DMS 273 treated with DMSO at 0.1 percent for 48 hours (cell line): ENCODE results near the gene PLA2R1.
"Not testable (repeated sequence)": the region's sequence is repeated elsewhere in the genome, so short reads cannot be mapped to it uniquely, and the experiment has no call there.

Experiments
- DNase-seq: peaks from one replicate; lab custom pipeline; 2025; lab: John Stamatoyannopoulos, UW

The PLA2R1 gene

GRCh38 chr2:159982270-159982669 is 80.1 kb downstream of the PLA2R1 start:
- DNase-seq = no peak

GRCh38 chr2:159976527-159977160 is 85.8 kb downstream of the PLA2R1 start:
- no peak for DNase-seq

GRCh38 chr2:159973325-159973724 is 89.1 kb downstream of the PLA2R1 start:
- no peak for DNase-seq

- no peak for DNase-seq
Measured at GRCh38 chr2:159971365-159972152, 90.9 kb downstream of the PLA2R1 start.

- not testable (repeated sequence) for DNase-seq
Measured at GRCh38 chr2:159970548-159970947, 91.9 kb downstream of the PLA2R1 start.

- DNase-seq = peak; percentile 2
Measured at GRCh38 chr2:159968279-159968900, 94.0 kb downstream of the PLA2R1 start.

- DNase-seq = no peak
Measured at GRCh38 chr2:159963700-159964099, 98.7 kb downstream of the PLA2R1 start.

- not testable (repeated sequence) for DNase-seq
Measured at GRCh38 chr2:159962513-159962912, 99.9 kb downstream of the PLA2R1 start.

- DNase-seq = no peak
Measured at GRCh38 chr2:159961451-159961850, 101.0 kb downstream of the PLA2R1 start.

GRCh38 chr2:159961037-159961436 is 101.4 kb downstream of the PLA2R1 start:
- DNase-seq = no peak

- no peak for DNase-seq
Measured at GRCh38 chr2:159960414-159960813, 102.0 kb downstream of the PLA2R1 start.

GRCh38 chr2:159959136-159959535 is 103.3 kb downstream of the PLA2R1 start:
- DNase-seq = no peak

- DNase-seq = no peak
Measured at GRCh38 chr2:159953136-159953823, 109.1 kb downstream of the PLA2R1 start.

GRCh38 chr2:159946326-159946999 is 116.0 kb downstream of the PLA2R1 start:
- no peak for DNase-seq

- no peak for DNase-seq
Measured at GRCh38 chr2:159944874-159945273, 117.5 kb downstream of the PLA2R1 start.

- no peak for DNase-seq
Measured at GRCh38 chr2:159942146-159942545, 120.3 kb downstream of the PLA2R1 start.

GRCh38 chr2:159941729-159942128 is 120.7 kb downstream of the PLA2R1 start:
- no peak for DNase-seq

- peak; percentile 15 for DNase-seq
Measured at GRCh38 chr2:159939946-159940345, 122.5 kb downstream of the PLA2R1 start.

GRCh38 chr2:159938395-159938794 is 124.0 kb downstream of the PLA2R1 start:
- no peak for DNase-seq

- DNase-seq = no peak
Measured at GRCh38 chr2:159936471-159936870, 125.9 kb downstream of the PLA2R1 start.

- DNase-seq = no peak
Measured at GRCh38 chr2:159933727-159934049, 128.7 kb downstream of the PLA2R1 start.
